ENCODE results near the gene SPR.

The SPR gene

GRCh38 chr2:72916743-72917137 lies 29.5 kb downstream of the SPR start:
- no peak for DNase-seq

GRCh38 chr2:72917138-72917876 lies 30.1 kb downstream of the SPR start, which contains the start of gene EMX1:
Gene EMX1 (plus strand): TSS chr2:72917519. CDS start chr2:72917853, 334 bp downstream.
- DNase-seq: no peak

GRCh38 chr2:72917877-72918553 lies 30.8 kb downstream of the SPR start:
- no peak for DNase-seq

GRCh38 chr2:72919414-72920317 lies 32.5 kb downstream of the SPR start:
- no peak for DNase-seq

DNA sequence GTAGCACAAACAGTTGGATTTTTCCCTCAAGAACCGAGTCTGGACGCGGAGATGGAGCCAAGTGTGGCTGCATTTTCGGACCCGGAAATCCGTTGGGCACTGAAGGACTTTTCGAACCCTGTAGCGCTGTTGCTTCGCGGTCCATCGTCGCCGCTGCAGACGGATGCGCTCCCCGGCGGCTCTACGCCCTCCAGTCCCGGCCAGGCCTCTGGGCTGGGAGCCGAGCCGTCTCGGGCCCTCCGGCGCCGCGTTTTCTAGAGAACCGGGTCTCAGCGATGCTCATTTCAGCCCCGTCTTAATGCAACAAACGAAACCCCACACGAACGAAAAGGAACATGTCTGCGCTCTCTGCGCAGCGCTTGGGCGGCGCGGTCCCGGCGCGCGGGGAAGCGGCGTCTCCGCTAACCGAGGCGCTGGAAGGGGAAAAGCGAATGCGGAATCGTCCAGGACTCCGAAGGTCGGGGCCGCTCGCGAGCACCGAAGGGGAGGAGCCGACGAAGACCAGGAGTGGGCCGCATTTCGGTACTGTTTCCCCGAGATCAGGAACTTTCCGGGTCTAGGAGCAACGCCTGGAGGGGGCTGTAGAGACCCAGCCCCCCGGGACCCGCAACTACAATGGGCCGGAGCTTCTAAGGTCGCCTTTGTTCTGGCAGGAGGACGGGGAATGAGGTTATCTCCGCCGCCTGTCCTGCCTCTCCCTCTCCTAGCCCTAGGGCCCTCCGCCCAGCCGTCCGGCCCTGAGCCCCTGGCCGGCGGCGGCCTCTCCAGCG lies 33.3 kb downstream of the SPR start:
- DNase-seq: no peak

GRCh38 chr2:72921088-72921851 lies 34.1 kb downstream of the SPR start:
- DNase-seq: no peak

DNA sequence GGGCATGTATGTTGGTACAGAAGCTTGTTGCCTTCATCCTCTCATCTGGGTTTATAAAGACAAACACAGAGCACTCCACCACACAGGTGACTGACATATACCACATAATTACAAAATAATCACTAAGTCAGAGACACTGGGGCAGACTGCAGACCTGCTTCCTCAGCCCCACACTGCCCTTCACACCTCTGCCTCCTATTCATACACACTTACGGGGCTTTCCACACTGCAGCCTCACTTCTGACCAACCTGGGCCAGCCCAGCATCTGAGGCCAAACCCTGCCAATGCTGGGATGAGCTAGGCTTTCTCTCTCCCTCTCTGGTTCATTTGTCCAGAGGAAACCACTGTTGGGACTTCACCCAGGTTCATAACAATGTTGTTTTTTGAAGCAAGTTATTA lies 34.6 kb downstream of the SPR start:
- DNase-seq: no peak

GRCh38 chr2:72923833-72924352 lies 36.7 kb downstream of the SPR start:
- no peak for DNase-seq

GRCh38 chr2:72924353-72925240 lies 37.4 kb downstream of the SPR start:
- no peak for DNase-seq

GRCh38 chr2:72925328-72925943 lies 38.2 kb downstream of the SPR start:
- no peak for DNase-seq

DNA sequence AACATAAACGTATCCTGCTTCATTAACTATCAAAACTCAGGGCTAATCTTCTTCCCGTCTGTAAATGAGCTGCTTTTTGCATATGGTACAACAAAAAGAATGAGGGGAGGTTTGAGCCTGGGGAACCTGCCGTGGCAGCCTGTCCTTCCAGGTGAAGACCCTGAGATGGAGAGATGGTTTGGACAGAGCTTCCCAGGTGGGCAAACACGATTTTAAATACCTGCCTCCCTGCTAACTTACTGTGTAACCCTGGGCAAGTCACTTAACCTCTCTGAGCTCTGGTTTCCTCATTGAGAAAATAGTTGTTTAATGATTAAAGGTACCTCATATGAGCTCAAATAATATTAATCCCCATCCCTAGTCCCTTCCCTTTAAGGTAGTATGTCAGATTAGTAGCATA lies 39.2 kb downstream of the SPR start:
- DNase-seq: no peak

DNA sequence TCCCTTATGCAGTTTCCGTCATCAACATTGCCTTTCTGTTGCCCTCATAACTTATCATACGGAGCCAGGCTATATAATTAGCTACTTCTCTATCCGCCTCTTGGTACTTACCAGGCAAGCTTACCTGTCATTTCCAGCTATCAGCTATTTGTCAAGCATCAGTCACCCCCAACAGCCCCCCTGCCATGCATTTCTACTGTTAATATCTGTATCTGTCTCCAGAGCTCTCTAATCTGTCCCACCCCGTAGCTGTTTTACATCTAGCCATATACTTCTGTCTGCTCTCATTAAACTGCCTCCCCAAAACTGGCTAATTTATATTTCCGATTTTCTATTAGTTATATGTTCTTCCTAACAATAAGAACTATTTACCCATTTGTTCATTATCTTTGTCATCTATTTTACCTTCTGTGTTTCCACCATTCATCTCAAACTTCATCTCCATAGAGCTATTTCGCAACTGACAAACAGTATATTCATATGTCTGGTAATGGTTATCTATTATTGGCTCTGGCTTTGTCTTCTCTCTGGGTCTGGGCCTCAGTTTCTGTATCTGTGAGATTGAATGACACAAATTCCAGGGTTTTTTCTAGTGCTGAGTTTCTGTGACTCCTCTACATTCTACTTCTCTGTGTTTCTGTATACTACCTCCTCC lies 39.7 kb downstream of the SPR start:
- DNase-seq: no peak

GRCh38 chr2:72927619-72928550 lies 40.7 kb downstream of the SPR start:
- no peak for DNase-seq

DNA sequence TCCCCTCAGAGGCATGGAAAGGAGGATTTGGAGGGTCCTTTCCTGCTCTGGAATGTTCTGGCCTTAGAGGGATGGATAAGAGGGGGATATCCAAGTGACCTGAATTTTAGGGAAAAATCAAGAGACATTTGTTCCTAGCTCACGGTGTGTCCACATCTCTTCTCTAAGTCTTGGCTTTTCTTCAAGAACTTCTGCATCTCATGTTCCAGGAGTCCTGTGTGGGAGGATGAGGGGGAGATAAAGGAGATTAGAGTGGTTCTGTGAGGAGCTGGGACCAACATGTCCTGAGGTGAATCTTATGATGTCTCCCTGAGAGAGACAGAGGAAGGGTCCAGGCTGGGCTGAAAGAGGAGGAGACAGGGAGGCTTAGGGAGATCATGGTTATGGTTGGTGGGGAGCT lies 41.8 kb downstream of the SPR start:
- no peak for DNase-seq

GRCh38 chr2:72931280-72931910 lies 44.2 kb downstream of the SPR start:
- no peak for DNase-seq

DNA sequence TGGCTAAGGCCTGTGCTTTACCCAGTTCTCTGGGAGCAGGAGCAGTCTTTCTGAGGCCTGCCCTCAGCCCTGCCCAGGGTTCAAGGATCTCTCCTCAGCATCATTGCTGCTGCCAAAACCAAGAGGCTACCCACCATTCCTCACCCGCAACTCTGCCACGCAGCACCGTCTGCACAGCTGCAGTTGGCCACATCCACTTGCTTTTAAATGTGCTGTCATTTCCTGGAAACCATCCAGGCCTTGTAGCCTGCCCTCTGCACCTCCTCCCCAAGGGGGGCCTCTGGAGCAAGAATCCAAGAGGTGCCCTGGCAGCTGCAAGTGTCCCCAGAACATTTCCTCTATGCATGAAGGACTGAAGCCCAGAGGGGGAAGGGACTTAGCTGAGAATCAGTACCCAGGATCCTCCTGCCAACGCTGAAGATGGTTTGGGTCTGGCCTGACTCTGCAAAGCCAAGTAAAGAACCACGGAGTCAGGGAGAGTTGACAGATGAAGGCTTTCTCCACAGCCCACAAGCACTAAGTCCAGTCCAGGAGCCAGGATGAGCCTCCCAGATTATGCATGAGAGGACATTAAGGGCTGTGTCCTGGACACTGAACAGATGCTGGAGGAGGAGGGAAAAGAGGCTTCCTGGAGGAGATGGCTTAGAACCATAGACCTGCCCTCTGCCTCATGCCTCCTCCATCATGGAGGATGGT lies 45.0 kb downstream of the SPR start:
- DNase-seq: no peak

DNA sequence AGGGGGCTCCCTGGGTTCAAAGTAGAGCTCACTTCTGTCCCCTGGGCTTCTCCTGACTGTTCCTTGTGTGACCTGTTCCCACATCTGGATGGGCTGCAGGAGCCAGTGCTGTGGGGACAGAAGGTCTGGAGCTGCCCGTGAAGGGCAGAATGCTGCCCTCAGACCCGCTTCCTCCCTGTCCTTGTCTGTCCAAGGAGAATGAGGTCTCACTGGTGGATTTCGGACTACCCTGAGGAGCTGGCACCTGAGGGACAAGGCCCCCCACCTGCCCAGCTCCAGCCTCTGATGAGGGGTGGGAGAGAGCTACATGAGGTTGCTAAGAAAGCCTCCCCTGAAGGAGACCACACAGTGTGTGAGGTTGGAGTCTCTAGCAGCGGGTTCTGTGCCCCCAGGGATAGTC lies 45.6 kb downstream of the SPR start:
- DNase-seq: no peak
